Activated naive CD4-positive, alpha-beta T cell treated with anti-CD3 and anti-CD28 coated beads for 36 hours (primary cell): Measurements from ENCODE around the gene FCAMR. TPM values are rescaled to one million over a fixed set of nuclear protein-coding genes. Genes with fewer than 3 reads are reported as not detected.

ENCODE experiments used
- CTCF ChIA-PET: fragments of 350-600 bp; sonication (Branson Sonifier 250); formaldehyde crosslinking; loops from one replicate; lab custom pipeline; 2021; ENCODE audit warnings: antibody characterized with exemption; lab: Charles Lee
- DNase-seq: peaks from one replicate; pipeline ENCODE4 v3.0.0-alpha.2; 2020
- H3K27ac Mint-ChIP-seq: one replicate; pipeline ENCODE4 v1.8.0; 2021; ENCODE audit warnings: mild to moderate bottlenecking, mixed read lengths
- H3K27me3 Mint-ChIP-seq: one replicate; pipeline ENCODE4 v1.8.0; 2021; ENCODE audit warnings: low read depth, mixed read lengths
- H3K36me3 Mint-ChIP-seq: one replicate; pipeline ENCODE4 v1.8.0; 2021; ENCODE audit warnings: low read depth, mixed read lengths
- H3K4me1 Mint-ChIP-seq: one replicate; pipeline ENCODE4 v1.8.0; 2021; ENCODE audit warnings: low read depth, mixed read lengths
- H3K4me3 Mint-ChIP-seq: one replicate; pipeline ENCODE4 v1.8.0; 2021; ENCODE audit warnings: mild to moderate bottlenecking, moderate library complexity, mixed read lengths
- H3K9me3 Mint-ChIP-seq: one replicate; pipeline ENCODE4 v1.8.0; 2021; ENCODE audit warnings: mixed read lengths
- intact Hi-C: fragments of 100-400 bp; cut with micrococcal nuclease; formaldehyde crosslinking; loops from one replicate; pipeline ENCODE4 v1.15.1; 2023
- total RNA-seq, 2 experiments: library from RNA; stranded (reverse); gene quantifications; one replicate each; pipeline ENCODE4 v1.2.3, GENCODE V29; 2021

Gene FCAMR
- total RNA-seq, 2 experiments from 2014 or later: not detected

DNA sequence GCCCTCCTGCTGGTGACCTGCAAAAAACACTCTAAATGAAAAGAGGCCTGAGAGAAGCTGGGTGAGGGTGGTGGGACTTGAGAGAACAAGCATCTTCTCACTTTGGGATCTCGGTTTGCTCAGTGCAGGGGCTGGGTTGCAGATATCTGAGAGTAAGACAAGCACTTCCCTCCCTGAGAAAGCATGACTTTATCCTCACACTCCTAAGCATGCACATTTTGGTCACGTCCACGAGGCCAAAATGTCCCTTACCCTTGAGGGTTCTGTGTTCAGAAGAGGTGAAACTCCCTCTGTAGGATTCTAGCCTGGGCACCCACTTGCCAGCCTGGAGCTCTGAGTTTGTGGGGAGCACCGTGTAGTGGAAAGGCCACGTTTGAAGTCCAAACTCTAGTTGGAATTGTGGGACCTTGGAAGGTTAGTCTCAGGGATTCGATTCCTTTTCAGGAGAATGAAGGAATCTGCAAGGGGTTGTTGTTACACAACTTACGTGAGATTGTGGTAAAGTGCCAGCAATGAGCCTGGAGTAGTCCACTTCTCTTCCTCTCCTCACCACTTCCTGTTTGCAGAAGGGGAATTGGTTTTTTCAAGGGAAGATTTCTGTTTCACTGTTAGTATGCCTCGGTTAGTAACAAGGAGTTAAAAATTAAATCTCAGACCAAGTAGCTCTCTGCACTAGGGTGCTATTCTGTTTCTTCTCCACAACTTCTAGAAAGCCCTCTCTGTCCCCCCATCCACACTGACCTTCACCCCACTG lies 3.0 kb downstream of the FCAMR start:
- no peaks in the 10 kb centered on the region for H3K27me3 Mint-ChIP-seq
- intact Hi-C loops: no loop called here
- no peak for DNase-seq
- CTCF ChIA-PET: interaction anchor here (0.6 to 1.4 kb wide), 3 partner anchors 14 to 157 kb away, joined by 3 to 5 read pairs (median 3); no protein-coding TSS in a partner anchor
- no peaks in the 10 kb centered on the region for H3K9me3 Mint-ChIP-seq
- peaks cover 27% of the 10 kb centered on the region for H3K4me1 Mint-ChIP-seq
- no peaks in the 10 kb centered on the region for H3K36me3 Mint-ChIP-seq
- H3K4me3 Mint-ChIP-seq: no peak overlapping the region
- H3K27ac Mint-ChIP-seq: peak overlapping the region; percentile 16

GRCh38 chr1:206965781-206966180 lies 4.5 kb downstream of the FCAMR start:
- no peak overlapping the region for H3K27ac Mint-ChIP-seq
- no peaks in the 10 kb centered on the region for H3K27me3 Mint-ChIP-seq

DNA sequence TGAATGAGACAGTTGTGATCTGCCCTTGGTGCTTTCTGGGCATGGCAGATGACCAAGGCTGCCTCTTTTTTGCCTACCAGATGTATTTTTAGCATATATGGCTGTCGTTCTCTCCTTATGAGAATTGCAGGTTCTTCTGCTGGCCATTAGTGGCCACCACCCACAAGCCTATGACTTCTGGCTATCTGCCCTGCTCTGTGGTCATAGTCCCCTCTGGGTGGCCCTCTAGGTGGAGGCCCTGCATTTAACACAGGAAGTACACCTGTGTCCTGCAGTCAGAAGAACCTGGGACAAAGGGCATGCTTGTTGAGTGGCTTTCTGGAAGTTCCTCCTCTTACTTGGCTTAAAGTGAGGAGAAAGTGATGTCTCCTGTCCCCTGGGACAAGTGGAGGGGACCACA lies 6.5 kb downstream of the FCAMR start:
- Mint-ChIP-seq H3K4me1 (peaks cover 35% of the 10 kb centered on the region), H3K27me3 (no peaks in the 10 kb centered on the region), H3K36me3 (no peaks in the 10 kb centered on the region), H3K9me3 (no peaks in the 10 kb centered on the region), H3K27ac (no peak overlapping the region), H3K4me3 (no peak overlapping the region)
- intact Hi-C loops: no loop called here
- CTCF ChIA-PET: interaction anchor here (2.2 kb wide), 1 partner anchor 30 kb away, joined by 6 read pairs; no protein-coding TSS in a partner anchor
- DNase-seq: no peak

More at GRCh38 chr1:206965781-206966180, 4.5 kb downstream of the FCAMR start:
- intact Hi-C loops: no loop called here
- Mint-ChIP-seq H3K9me3 (no peaks in the 10 kb centered on the region), H3K36me3 (no peaks in the 10 kb centered on the region), H3K4me3 (no peak overlapping the region), H3K4me1 (peaks cover 35% of the 10 kb centered on the region)
- CTCF ChIA-PET: interaction anchor here (0.6 to 1.4 kb wide), 7 partner anchors 9 to 398 kb away, joined by 3 to 4 read pairs (median 3); no protein-coding TSS in a partner anchor
- DNase-seq: no peak

DNA sequence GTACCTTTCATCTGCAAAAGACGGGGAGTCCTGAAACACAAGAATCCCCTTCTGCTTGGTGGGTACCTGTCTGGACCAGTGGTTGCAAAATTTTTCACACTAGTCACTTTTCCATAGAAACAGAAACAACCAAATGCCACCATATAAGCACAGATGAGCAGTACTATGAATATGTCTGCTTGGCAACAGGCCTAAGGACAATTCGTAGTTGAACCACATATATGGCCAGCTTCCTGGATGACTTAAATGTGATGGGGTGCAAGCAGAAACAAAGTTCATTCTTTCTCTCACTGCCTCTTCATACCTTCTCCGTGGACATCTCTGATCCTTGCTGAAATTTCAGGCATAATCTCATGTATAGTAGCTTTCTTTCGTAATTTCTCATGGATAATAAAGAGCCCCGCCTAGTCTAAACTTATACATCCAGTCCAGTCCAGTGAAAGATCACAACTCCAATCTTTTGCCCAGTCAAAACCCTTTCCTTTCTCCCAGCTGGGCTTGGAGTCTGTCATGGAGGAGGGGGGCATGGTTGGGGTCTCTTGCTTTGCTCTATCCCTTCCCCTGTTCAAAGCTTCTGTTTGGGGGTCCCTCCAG lies 7.0 kb downstream of the FCAMR start:
- Mint-ChIP-seq H3K9me3 (no peaks in the 10 kb centered on the region), H3K27ac (no peak overlapping the region), H3K4me3 (no peak overlapping the region), H3K36me3 (no peaks in the 10 kb centered on the region), H3K4me1 (peaks cover 32% of the 10 kb centered on the region), H3K27me3 (no peaks in the 10 kb centered on the region)
- DNase-seq: no peak
- intact Hi-C loops: no loop called here
- CTCF ChIA-PET: interaction anchor here (2.2 kb wide), 1 partner anchor 30 kb away, joined by 6 read pairs; no protein-coding TSS in a partner anchor

DNA sequence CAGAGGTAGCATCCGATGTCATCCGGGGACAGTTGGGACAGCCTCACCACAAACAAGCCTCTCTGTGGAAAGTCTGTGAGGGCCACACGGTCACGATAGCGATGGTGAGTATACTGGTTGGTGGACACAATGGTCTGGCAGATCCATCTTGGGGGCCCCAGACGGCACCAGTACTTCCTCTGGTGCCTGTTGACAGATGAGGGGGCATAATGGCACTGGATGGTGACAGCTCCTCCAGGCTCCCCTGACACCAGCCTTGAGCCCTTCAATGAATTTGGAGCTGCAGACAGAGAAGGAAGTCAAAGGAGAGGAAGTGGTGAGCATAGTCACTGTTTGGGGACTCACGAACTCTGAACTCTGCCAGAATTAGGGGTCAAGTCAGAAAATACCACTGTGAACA lies 8.0 kb downstream of the FCAMR start:
- CTCF ChIA-PET: interaction anchor here (2.2 kb wide), 1 partner anchor 29 kb away, joined by 6 read pairs; no protein-coding TSS in a partner anchor
- Mint-ChIP-seq H3K4me3 (no peak overlapping the region), H3K27me3 (no peaks in the 10 kb centered on the region), H3K4me1 (peaks cover 22% of the 10 kb centered on the region), H3K27ac (no peak overlapping the region), H3K9me3 (no peaks in the 10 kb centered on the region), H3K36me3 (no peaks in the 10 kb centered on the region)
- intact Hi-C loops: no loop called here
- no peak for DNase-seq

GRCh38 chr1:206961668-206962067 lies 8.6 kb downstream of the FCAMR start:
- CTCF ChIA-PET: interaction anchor here (0.6 kb wide), 1 partner anchor 29 kb away, joined by 3 read pairs; no protein-coding TSS in a partner anchor
- no peaks in the 10 kb centered on the region for H3K9me3 Mint-ChIP-seq
- no peak overlapping the region for H3K27ac Mint-ChIP-seq
- no peak for DNase-seq
- H3K4me1 Mint-ChIP-seq: peaks cover 17% of the 10 kb centered on the region
- no peaks in the 10 kb centered on the region for H3K36me3 Mint-ChIP-seq
- H3K4me3 Mint-ChIP-seq: no peak overlapping the region
- H3K27me3 Mint-ChIP-seq: no peaks in the 10 kb centered on the region
- intact Hi-C loops: no loop called here

GRCh38 chr1:206960676-206961386 lies 9.4 kb downstream of the FCAMR start:
- no peaks in the 10 kb centered on the region for H3K9me3 Mint-ChIP-seq
- no peaks in the 10 kb centered on the region for H3K27me3 Mint-ChIP-seq
- no peak overlapping the region for H3K4me3 Mint-ChIP-seq
- peaks cover 17% of the 10 kb centered on the region for H3K4me1 Mint-ChIP-seq
- CTCF ChIA-PET: interaction anchor here (0.6 to 1.2 kb wide), 3 partner anchors 25 to 235 kb away, joined by 3 to 5 read pairs (median 3); no protein-coding TSS in a partner anchor
- intact Hi-C loops: no loop called here
- no peaks in the 10 kb centered on the region for H3K36me3 Mint-ChIP-seq
- H3K27ac Mint-ChIP-seq: no peak overlapping the region
- DNase-seq: no peak

GRCh38 chr1:206958144-206958543 lies 12.1 kb downstream of the FCAMR start:
- no peak for DNase-seq
- peaks cover 28% of the 10 kb centered on the region for H3K4me1 Mint-ChIP-seq
- CTCF ChIA-PET: interaction anchor here (1.6 to 1.7 kb wide), 2 partner anchors 22 to 24 kb away, joined by 5 to 7 read pairs; no protein-coding TSS in a partner anchor
- no peaks in the 10 kb centered on the region for H3K36me3 Mint-ChIP-seq
- H3K4me3 Mint-ChIP-seq: no peak overlapping the region
- H3K27me3 Mint-ChIP-seq: no peaks in the 10 kb centered on the region
- no peak overlapping the region for H3K27ac Mint-ChIP-seq
- intact Hi-C loops: no loop called here
- H3K9me3 Mint-ChIP-seq: no peaks in the 10 kb centered on the region

DNA sequence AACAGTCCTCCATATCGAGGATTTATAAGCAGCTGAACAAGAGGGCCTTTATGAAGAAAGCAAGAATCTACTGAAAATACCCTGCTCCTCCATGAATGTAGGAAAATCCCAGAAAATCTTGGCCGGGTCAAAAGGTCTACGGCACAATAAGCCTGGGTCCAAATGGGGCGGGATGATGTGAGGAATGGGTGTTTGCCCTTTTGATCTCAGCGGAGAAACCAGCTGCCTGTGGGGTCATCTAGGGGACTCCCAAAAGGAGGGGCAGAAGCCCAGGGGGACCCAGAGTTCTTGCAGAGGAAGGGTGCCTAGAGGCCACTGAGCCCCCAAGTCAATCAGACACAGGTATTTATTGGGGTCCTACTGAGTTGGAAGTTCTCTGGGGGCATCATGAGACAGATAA lies 12.6 kb downstream of the FCAMR start:
- CTCF ChIA-PET: interaction anchor here (1.2 to 1.7 kb wide), 3 partner anchors 8 to 24 kb away, joined by 3 to 7 read pairs (median 5); no protein-coding TSS in a partner anchor
- intact Hi-C loops: no loop called here
- Mint-ChIP-seq H3K36me3 (no peaks in the 10 kb centered on the region), H3K27ac (no peak overlapping the region), H3K9me3 (no peaks in the 10 kb centered on the region), H3K4me3 (no peak overlapping the region), H3K27me3 (no peaks in the 10 kb centered on the region), H3K4me1 (peaks cover 25% of the 10 kb centered on the region)
- no peak for DNase-seq

- intact Hi-C loops: no loop called here
- H3K27ac Mint-ChIP-seq: no peak overlapping the region
- peaks cover 13% of the 10 kb centered on the region for H3K4me1 Mint-ChIP-seq
- H3K4me3 Mint-ChIP-seq: no peak overlapping the region
- no peaks in the 10 kb centered on the region for H3K36me3 Mint-ChIP-seq
- no peaks in the 10 kb centered on the region for H3K9me3 Mint-ChIP-seq
- no peaks in the 10 kb centered on the region for H3K27me3 Mint-ChIP-seq
- CTCF ChIA-PET: interaction anchor here (1.0 kb wide), 1 partner anchor 544 kb away, joined by 3 read pairs; no protein-coding TSS in a partner anchor
- peak; percentile 50 for DNase-seq
Observed at GRCh38 chr1:206955476-206956451, 14.5 kb downstream of the FCAMR start.
